GM21717 (cell line): ENCODE results near the gene UQCR11.
A peak's percentile ranks its signal among the peaks of the same experiment; 100 is the strongest.

ENCODE experiments used
- ATAC-seq: cut with Tn5 transposase; IDR thresholded peaks from one replicate; pipeline ENCODE4 v1.9.1; 2021; ENCODE audit warnings: mild to moderate bottlenecking, moderate library complexity; ENCODE audit not compliant: unreplicated experiment

The UQCR11 gene

DNA sequence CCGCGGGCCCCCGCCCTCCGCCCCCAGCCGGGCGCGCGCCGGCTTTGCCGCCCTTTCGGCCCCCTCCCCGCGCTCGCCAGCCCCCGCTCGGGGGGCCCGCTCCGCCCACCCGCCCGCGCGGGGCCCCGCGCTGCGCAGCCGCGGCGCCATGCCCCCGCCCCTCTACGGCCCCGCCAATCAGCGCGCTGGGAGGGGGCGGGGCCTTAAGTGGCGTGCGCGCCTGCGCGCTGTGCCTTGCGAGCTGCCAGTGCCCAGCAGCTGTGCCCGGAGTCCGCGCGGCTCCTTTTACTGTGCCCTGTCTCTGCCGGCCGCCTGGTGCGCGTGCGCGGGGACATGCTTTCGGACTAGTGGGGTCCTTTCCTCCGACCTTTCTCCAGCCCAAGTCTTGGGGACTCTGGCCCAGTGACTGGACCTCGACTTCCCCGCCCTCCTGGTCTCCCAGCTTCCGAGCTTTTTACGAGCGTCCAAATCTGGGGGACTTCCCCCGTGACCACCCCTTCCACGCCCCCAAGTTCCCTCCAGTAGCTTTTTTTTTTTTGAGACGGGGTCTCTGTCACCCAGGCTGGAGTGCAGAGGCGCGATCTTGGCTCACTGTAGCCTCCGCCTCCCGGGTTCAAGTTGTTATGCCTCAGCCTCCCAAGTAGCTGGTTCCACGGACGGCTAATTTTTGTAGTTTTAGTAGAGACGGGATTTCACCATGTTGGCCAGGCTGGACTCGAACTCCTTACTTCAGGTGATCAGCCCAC lies 12.3 kb downstream of the UQCR11 start, which contains the start of gene MBD3:
Gene MBD3 (minus strand): TSS at position 111 of the 746 bp plus-strand sequence. CDS start 234 bp downstream, outside the sequence.
- peak; percentile 38 for ATAC-seq

DNA sequence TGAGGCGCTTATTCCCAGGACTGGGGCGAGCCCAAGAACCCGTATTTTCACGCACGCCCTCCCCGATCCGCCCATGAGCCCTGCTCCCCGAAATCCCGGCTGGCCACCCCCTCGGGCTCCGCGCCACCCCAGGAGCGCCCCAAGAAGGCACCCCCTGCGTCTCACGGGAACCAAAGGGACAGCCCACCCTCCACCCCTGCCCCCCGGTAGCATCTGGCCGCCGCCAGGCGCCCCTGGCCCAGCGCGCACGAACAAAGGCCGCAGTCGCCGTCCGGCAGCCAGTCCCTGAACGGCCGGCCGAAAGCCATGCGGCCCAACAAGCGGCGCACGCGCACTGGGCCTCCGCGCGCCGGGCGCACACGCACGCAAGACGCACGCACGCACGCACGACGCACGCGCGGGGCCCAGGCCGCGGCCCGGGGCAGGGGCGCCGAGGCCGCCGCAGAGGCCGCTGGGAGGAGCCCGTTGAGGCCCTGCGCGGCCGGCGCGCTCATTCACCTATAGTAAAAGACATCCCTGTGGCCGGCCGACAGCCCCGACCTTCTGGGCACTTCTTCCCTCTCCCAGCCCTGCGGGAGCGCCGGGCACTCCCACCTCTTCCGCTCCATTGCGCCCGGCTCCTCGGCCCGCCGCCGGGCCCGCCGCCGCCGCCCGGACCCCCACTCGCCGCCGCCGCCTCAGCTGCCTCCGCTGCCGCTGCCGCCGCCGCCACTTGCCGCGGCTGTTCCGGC lies 13.1 kb downstream of the UQCR11 start:
- ATAC-seq = peak; percentile 50

DNA sequence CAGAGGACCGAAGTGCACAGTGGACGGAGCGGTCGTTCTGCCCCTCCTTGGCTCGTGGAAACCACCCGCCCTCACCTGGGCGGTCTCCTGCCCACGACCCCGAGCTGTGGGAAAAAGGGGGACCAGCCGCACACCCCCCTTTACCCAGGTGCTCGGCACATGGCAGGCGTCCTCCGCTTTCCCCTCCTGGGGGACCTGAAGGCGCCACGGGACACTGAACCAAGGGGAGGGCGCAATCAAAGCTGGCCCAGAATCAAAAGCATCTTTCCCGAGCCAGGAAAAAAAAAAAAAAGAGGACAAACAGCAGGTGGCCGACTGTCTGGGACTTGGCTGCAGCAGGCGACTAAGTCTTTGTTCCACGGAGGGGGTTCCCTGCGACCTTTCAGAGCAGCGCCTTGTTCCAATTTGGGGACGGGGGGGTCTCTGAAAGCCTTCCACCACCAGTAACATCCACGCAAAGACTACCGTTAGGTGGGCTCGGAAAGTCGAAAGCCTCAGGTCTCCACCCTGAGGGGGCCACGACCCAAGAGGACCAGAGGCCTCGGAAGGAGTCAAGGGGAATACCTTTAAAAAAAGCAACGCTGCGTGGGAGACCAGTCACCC lies 13.7 kb downstream of the UQCR11 start:
- no peak for ATAC-seq

GRCh38 chr19:1590641-1591397 lies 14.4 kb downstream of the UQCR11 start:
- no peak for ATAC-seq

DNA sequence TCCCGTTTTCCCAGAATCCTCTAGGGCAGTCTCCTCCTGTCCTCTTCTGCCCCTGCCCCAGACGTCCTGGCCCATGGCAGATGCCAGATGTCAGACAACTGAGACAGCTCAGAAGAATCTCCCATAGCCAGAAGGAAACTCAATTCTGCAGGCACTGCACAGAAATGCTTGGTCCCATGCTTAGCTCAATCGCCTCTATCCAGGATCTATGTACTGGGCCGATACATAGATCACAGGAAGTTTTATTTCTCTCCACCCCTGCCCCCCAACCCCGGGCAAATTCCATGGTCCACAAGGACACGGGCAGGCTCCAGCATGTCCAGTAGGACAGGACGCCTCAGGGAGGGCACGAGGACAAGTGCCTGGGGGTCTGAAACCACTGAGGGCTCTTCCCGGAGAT lies 17.4 kb downstream of the UQCR11 start:
- ATAC-seq = no peak

- no peak for ATAC-seq
These were observed 20.1 kb downstream of the UQCR11 start for GRCh38 chr19:1585243-1585580.

- no peak for ATAC-seq
These were observed 20.6 kb downstream of the UQCR11 start for GRCh38 chr19:1584500-1585242.

GRCh38 chr19:1582201-1582600 lies 23.1 kb downstream of the UQCR11 start:
- no peak for ATAC-seq

GRCh38 chr19:1580957-1581356 lies 24.3 kb downstream of the UQCR11 start:
- ATAC-seq = no peak

GRCh38 chr19:1580382-1580781 lies 24.9 kb downstream of the UQCR11 start:
- no peak for ATAC-seq

DNA sequence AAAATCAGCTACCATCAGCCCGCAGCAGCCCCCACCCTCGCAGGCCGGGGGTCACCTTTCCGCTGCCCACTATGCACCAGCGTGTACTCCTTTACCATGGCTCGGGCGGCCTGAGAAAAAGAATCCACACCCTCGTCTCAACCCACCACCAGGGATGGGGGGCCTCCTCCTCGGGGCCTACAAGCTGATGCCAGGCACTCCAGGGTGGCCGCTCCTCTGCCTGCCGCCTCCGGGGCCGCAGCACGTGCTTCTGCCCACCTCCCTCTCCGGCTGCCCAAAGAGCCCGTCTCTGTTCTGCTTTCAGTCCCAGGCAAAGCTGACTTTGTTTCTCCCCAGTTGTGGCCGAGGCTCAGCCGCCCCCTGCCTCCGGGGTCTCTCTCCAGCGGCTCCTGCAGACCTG lies 26.0 kb downstream of the UQCR11 start:
- ATAC-seq = no peak

- no peak for ATAC-seq
These were observed 27.2 kb downstream of the UQCR11 start for GRCh38 chr19:1577929-1578618.

DNA sequence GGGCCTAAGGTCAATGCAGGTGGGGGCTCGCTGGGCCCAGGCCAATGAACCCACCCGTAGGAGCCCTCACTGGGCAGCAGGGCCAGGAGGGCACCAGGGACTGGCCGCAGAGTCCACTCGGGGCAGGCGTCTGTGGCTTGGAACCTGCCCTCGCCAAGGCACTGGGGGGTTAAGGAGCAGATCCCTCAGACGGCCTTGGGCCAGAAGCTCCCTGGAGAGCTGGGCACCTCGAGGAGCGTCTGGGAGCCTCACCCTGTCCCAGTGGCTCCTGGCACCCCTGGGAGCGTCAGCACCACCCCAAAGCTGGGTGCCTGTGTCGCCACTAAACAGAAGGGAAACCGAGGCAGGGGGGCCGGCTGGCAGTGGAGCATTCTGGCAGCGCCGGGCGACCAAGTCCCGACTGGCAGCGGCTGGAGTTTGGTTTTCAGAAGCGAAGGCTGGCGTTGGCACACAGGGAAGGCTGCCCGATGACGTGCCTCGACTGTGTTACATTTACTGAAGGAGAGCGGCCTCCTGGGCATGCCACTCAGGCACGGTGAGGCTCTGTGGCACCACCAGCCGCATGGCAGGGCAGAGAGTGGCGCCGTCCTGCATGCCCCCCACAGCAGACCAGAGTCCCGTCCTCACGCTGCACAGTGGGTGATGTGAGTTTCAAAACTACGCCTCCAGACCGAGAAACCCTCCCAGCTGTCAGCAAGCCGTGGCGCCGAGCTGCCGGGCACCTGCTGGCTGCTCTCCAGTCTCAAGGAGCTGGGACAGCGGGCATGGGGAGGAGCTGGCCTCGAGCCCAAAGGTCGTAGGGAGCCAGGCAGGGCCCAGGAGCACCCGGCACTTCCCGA lies 28.0 kb downstream of the UQCR11 start:
- no peak for ATAC-seq

GRCh38 chr19:1576242-1577089 lies 28.8 kb downstream of the UQCR11 start:
- no peak for ATAC-seq

GRCh38 chr19:1575323-1576241 lies 29.7 kb downstream of the UQCR11 start:
- no peak for ATAC-seq

GRCh38 chr19:1574354-1575136 lies 30.7 kb downstream of the UQCR11 start:
- ATAC-seq = no peak
